HG03280 (cell line): ENCODE results near the gene JPT2.
"Not testable (repeated sequence)": the region's sequence is repeated elsewhere in the genome, so short reads cannot be mapped to it uniquely, and the experiment has no call there.

Source experiments
- ATAC-seq: cut with Tn5 transposase; IDR thresholded peaks from one replicate; pipeline ENCODE4 v1.9.1; 2021; ENCODE audit warnings: mild to moderate bottlenecking, moderate library complexity; ENCODE audit not compliant: unreplicated experiment

The JPT2 gene

DNA sequence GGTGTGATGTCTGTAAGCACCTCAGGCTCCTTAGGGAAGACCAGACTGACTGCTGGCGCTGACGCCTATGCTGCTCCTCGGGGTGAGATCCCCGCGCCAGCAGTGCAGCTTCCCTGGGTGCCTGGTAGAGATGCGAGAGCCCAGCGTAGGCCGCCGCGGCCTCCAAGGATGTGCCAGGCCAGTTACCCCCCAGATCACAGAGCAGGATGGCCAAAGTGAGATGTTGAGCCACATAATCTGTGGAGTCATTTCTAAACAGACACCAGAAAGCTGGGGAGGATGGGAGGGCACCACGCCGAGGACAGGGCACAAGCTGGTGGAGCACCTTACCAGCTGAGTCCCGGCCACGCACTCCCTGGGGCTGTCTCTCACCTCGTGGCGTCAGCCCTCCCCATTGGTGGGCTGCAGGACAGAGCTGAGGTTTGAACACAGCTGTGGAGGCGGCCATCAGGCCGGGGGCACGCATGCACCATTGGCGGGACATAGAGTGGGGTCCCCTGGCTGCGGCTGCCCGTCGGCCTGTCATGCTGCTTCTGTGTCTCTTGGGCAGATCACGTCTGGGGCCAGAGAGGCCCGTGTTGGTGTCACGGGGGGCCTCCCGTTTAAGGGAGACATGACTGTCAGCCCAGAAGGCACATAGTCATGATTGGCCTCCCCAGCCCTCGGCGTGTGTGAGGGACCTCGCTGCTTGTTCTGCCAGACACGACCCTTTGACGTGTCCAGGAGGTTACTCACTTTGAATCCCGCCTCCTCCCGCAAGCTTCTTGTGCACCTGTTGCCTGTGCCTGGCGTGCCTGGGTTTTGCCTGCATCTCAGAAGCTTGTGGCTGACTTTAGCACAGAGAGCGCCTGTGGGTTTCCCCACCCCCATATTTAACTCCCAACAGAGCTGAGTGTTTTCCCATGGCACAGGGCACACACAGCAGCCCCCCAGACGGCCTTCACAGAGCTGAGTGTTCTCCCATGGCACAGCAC, 49.9 kb downstream of the JPT2 start:
- ATAC-seq, result no peak

DNA sequence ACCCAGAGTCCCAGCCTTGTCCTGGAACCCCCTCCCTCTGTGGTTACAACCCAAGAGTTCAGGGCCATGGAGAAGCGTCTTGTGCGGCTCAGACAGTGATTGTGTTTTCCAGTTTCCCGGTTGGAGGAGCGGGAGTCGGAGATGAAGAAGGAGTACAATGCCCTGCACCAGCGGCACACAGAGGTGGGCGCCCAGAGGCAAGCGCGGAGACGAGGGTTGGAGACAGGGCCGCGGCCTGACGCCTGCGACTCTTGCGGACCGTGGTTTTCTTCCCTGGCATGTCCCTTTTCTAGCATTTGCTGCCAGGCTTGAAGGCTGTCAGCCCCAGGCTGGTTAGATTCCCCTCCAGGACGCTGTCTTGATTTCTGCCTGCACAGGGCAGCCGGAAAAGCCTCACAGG, 50.9 kb downstream of the JPT2 start:
- ATAC-seq, result no peak

DNA sequence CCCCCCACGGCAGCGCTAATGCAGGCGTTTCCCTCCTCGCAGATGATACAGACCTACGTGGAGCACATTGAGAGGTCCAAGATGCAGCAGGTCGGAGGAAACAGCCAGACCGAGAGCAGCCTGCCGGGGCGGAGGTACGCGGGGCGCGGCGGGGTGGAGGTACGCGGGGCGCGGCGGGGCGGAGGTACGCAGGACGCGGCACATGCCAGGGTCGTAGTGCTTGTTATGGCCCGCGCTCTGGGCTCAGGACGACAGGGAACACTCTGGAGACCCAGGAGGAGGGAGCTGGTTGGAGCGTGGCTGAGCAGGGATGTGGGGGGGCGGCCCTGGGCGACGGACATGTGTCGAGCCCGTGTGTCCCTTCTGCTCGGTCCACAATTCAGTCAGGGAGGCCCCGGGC, 51.4 kb downstream of the JPT2 start:
- ATAC-seq, result no peak

DNA sequence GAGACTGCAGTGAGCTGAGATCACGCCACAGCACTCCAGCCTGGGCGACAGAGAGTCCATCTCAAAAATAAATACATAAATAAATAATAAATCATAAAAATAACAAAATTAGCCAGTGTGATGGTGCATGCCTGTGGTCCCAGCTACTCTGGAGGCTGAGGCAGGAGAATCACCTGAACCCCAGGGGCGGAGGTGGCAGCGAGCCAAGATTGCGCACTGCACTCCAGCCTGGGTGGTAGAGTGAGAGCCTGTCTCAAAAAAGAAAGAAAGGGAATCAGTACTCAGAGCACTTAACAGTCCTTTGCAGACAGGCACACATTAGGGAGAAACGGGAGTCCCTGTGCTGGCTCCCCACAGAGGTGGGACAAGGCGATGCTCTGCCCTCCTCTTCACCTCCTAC, 53.0 kb downstream of the JPT2 start:
- no peak for ATAC-seq

DNA sequence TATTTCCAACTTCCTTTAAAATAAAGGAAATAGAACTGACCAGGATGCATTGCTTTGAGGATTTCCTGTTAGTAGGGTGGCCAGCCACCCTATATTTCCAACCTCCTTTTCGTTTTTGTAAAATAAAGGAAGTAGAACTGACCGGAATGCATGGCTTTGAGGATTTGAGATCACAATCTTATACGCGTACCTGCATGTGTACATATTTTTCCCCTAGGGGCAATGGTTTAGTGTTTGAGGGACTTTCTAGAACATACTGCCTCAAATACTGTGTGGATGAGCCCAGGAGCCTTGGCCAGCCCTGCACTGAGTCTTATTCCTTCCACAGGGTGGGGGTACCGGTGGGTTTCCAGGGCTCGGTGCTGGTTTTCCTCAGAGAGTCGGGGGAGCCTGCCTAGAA, 53.5 kb downstream of the JPT2 start:
- ATAC-seq, result no peak

DNA sequence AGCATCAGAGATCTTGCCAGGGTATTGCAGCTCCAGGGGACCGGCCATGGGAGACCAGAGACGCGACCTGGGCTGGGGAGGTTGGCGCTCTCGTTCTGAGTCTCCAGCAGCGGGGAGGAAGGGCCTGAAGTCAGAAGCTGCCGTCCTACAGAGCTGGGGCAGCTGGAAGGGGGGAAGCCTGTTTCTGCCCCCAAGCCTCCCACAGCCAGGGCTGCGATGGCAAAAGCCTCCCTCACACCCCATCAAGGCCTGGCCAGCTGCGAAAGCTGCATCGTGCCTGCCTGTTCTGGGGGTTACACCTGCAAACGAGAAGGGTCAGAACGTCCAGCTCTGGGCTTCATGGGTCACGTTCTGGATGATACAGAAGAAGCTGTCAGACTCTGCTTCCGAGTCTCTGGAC, 54.0 kb downstream of the JPT2 start:
- ATAC-seq, result no peak

DNA sequence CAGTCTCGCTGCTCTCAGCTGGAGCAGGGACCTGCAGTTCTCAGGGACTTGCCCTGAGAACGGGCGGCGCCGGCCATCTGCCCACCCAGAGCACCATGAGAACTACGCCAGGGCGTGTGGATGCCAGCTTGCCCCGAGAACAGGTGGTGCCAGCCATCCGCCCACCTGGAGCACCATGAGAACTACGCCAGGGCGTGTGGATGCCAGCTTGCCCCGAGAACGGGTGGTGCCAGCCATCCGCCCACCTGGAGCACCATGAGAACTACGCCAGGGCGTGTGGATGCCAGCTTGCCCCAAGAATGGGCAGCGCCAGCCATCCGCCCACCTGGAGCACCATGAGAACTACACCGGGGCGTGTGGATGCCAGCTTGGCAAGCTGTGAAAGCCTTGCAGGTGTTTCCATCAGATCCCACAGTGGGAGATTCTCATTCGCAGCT, 54.5 kb downstream of the JPT2 start:
- not testable (repeated sequence) for ATAC-seq

DNA sequence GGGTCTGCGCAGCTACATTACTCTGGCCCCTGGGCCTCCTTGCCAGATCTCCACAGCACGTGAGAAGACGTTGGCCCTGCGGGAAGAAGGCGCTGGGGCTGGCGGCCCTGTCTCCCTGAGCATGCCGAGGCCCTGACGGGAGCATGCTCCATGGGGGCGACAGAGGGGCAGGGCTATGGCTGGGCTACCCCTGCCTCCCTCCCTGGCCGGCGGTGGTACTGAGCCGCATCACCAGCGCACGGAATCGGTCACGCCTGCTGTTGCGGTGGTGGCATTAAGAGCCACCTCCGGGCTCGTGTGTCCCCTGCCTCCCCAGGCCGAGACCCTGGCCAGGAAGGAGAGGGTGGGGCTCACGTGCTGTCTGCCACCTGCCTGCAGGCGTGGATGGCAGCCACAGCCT, 56.0 kb downstream of the JPT2 start:
- no peak for ATAC-seq

DNA sequence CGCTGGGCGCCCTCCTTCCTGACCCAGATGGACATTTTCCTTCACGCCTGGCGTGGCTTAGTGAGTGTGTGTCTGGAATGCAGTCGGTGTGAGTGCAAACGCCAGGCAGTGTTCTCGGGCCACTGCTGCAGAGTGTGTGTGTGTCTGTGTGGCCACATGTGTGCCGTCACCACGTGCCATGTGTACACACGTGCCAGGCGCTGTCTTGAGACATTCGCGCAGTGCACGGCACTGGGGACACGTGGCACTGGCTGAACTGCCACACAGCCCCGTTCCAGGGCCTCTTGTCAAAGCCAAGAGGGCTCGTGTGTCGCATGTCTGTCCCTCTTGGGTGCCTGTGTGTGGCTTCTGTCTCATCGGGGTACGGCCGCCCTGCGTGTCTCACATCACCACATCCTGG, 56.7 kb downstream of the JPT2 start:
- no peak for ATAC-seq

DNA sequence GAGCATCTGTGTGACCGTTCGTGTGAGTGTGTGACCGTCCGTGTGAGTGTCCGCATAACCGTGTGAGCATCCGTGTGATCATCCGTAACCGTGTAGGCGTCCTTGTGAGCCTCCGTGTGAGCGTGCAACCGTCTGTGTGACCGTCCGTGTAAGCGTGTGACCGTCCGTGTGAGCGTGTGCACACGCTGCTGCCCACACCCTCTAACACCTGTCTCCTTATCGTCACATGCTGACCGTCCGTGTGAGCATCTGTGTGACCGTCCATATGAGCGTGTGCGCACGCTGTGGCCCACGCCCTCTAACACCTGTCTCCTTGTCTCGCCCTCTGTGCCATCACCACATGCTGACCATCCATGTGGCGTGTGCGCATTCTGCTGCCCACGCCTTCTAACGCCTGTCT, 62.2 kb downstream of the JPT2 start:
- ATAC-seq, result no peak

DNA sequence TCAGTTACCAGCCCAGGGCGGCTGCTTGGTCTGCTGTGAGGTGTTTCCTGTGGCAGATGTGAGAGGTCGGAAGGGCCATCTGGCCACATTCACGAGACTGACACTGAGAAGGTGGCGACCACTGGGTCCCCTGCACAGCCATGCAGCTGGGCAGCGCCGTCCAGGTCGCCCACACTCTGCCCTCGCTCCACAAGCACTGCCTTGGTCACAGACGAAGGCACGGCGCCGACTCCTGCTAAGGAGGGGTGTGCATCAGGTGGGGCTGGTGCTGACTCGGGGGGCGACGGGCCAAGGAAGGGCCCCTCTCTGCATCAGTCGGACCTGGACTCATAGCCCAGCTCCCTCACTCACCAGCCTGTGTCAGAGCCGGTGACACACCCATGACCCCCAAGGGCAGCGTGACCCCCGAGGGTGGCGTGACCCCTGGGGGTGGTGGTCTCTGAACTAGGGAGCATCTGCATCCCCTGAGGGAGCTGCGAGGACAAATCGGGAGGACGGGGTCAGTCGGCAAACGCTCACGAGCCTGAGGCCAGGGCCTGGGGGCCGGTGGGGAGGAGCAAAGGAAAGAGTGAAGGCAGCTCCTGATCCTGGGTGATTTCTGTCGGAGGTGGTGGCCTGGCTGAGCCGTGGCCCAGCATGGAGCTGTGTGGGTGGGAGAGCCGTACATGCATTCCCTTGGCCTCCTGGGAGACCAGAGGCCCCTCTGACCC, 62.9 kb downstream of the JPT2 start:
- no peak for ATAC-seq

DNA sequence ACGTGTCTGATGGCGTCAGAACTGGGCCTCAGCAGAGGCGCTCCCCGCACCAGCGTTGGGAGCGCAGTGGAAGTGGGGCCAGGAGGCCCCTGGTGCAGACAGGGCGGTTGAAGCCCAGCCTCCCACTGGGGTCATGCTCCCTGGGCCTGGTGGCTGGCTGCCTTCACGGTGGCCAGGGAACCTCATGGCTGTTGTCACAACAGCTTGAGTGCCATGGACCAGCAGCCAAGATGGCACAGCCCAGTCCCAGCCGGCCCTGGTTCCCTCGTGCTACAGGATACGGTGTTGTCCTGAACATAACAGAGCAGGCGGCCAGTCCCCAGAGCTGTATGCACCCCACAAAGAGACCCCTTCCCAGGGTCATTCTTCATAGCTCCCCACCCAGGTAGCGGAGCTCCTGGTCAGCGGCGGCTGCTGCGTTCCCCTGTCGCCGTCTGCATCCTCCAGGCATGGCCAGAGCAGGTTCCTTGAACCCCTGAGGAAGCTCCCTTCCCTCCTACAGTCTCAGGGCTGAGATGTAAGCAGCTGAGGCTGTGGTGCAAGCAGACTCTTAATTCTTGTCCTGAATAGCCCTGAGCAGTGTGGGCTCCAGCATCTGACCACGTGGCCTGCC, 63.6 kb downstream of the JPT2 start:
- no peak for ATAC-seq

DNA sequence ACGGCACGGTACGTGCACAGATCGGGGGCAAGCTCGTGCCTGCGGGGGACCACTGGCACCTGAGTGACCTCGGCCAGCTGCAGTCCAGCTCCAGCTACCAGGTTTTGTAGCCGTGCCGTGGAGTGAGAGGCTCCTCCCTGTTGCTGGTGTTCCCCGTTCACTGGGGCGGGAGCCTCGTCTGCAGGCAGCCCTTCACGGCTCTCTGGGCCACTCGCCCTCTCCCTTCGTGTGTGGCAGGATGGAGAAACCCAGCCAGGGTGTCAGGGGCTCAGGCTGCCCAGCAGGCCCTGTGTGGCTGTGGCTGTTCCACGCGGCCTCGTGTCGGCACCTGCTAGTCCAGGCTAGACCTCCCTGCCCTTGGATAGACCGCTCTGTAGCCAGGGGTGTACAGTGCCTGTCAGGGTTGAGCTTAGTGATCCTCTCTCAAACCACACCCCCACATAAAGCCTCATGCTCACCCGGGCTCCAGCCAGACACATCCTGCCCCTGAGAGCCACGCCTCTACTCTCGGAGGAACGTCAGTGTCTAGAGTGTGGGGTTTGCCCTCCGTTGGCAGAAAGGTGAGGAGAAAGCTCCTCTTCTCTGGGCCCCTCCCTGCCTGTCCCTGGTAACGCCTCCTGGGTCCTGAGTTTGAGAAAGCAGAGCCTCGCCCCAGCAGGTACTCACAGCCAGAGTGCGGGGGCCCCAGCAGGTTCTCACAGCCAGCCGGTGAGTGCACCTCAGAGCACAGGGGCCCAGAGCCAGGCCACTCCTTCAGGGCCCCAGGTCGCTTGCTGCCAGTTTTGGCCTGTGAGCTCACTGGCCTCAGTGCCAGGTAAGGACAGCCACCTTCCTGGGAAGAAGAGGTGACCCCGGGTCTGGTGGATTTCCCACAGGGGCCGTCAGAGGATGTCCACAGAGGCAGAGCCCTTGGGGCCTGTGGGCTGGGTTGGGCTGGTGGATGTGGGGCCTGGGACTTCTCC, 65.6 kb downstream of the JPT2 start:
- no peak for ATAC-seq

DNA sequence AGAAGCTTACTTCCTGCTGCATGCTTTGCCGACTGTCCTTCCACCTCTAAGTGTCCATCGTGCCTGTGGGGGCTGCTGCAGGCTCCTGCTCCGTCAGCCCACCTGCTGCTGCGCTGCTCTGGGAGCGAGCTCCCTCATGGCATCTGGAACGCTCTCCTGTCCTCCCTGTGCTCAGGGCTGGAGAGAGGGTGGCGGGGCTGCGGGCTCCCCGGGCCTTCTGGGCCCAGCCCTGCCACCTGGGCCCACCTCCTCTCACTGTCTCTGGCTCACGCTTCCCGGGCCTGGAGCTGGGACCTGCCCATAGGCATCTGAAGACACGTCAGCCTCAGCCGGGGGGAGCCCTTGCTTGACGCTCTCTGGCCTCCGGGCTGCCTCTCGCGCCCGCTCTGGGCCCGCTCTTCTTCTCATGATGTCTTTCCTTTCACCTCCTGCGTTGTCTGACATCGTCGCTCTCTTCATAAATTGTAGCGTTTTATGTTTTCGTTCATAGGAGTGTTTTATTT, 66.3 kb downstream of the JPT2 start:
- no peak for ATAC-seq

DNA sequence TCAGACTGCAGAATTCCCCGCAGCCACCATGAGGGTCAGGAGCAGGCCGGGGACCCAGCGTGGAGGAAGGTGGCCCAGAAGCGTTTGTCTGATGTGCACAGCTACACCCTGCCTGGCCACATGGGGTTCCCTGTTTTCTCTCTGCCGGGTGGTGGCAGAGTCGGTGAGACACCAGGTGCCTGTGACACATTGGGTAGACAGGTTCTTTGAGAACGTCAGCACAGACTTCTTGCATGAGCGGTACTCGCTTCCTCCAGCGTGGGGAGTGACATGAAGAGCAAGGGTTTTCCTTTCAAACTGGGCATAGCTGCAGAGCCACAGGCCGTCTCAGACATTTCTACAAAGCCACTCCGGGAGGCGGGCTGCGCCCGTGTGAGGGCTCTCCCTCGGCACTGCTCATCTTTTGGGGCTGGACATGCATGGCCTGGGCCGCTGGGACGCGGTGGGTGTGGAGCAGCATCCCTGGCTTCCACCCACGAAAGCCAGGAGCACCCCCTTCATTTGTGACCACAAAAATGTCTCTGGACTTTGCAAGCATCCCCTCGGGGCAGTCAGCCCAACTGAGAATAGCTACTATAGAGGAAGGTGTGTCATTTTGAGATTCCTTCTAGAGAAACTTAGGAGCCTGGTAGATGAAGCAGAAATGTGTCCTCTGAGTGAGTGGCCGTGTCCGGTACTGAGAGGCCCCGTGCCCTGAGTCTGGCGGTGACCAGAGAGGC, 67.3 kb downstream of the JPT2 start:
- ATAC-seq, result no peak

DNA sequence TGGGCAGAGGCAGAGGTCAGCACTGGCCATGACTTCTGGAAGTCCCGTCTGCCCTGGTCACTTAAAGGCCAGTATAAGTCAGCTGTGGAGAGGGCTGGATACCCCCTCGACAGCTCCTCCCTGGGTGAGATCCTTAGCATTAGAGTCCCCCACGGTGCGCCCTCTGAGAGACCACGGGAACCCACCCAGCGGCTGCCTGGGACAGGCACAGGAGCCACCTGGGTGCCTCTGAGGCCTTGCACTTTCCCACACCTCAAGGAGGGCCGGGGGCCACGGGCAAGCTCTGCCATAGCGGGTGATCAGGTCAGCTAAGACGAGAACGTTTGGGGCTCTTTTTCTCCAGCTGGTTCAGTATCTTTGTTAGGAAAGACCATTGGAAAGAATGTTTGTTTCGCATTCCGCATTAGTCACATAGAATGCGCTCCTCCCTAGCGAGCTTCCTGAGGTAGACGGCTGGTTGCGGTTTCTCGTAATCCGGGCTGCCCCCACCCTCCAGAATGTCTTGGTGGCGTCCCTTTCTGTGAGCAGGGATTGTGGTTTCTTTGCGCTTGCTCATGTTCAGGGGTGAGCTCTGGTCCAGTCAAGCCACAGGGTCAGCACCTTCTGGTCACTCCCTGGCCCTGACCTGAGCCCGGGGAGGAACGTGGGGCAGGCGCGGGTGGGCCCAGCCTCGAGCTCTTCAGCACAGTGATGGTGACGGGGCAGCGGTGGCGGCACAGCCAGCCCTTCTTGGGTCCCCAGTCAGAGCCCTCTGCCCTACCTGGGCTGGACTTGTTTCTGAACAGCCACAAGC, 68.0 kb downstream of the JPT2 start:
- ATAC-seq, result no peak

DNA sequence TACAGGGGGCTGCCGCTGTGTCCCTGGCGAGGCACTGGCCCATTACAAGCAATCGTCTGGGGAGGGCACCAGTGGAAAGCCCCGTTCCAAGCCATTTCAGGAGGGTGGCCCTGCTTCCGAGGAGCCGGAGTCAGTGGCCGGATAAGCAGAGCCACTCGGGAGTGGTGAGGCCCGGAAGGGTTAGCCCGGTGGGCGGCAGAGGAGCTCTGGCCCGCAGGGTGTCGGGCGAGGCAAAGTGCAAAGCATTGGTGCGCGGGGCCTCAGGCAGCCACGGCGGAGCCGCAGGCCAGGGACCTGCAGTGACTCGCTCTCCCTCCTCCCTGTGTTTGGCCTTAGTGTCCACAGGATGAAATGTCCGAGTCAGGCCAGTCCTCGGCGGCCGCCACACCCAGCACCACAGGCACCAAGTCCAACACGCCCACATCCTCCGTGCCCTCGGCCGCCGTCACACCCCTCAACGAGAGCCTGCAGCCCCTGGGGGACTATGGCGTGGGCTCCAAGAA, 68.7 kb downstream of the JPT2 start:
- ATAC-seq, result no peak

DNA sequence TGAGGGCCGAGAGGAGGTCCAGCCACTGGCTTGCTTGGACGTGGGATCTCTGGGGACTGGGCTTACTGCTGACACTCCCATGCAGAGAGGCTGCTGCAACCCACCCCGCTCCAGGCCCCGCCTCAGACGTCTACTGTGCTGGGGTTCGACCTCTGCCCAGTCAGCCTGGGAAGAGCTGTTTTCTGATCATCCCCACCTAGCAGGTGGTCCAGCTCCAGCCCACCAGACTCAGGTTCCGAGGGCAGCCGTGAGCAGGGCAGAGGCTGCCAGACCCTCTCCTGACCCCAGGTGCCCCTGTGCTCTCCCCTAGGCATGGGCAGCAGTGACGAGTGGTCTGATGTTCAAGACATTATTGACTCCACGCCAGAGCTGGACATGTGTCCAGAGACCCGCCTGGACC, 69.9 kb downstream of the JPT2 start:
- ATAC-seq, result no peak
